Measurements from ENCODE around the gene DGKE.

Gene DGKE

GRCh38 chr17:56918916-56919315 is 85.0 kb downstream of the DGKE start:
- CTCF ChIA-PET: interaction anchor here (1.0 kb wide), 1 partner anchor 99 kb away, joined by 3 read pairs; no protein-coding TSS in a partner anchor
- TF ChIP-seq TRIM28 (IDR thresholded peaks at IDR 0.05; ENCODE audit: borderline replicate concordance, low read length) (no peak), EGR2 (tag by site-specific recombination; IDR thresholded peaks at IDR 0.05; ENCODE audit: low read depth) (no peak), CTCF (tag by site-specific recombination; IDR thresholded peaks at IDR 0.05) (no peak), ZBTB8A (tag by site-specific recombination; IDR thresholded peaks at IDR 0.05) (no peak), ZNF324 (tag by site-specific recombination; IDR thresholded peaks at IDR 0.05) (no peak), ZNF202 (tag by site-specific recombination; IDR thresholded peaks at IDR 0.05; ENCODE audit: borderline replicate concordance) (no peak), KLF10 (tag by site-specific recombination; IDR thresholded peaks at IDR 0.05) (no peak), ZNF544 (tag by site-specific recombination; IDR thresholded peaks at IDR 0.05) (no peak), KLF8 (tag by site-specific recombination; IDR thresholded peaks at IDR 0.05) (no peak), ZBTB49 (tag by site-specific recombination; IDR thresholded peaks at IDR 0.05; ENCODE audit: low read depth) (no peak), PATZ1 (tag by site-specific recombination; IDR thresholded peaks at IDR 0.05) (no peak), ZNF426 (tag by site-specific recombination; IDR thresholded peaks at IDR 0.05) (no peak), ZNF513 (tag by site-specific recombination; IDR thresholded peaks at IDR 0.05) (no peak), GLIS1 (tag by site-specific recombination; IDR thresholded peaks at IDR 0.05) (no peak), ZNF560 (tag by site-specific recombination; IDR thresholded peaks at IDR 0.05; ENCODE audit: borderline replicate concordance) (no peak)
- Histone ChIP-seq H3K27ac (ENCODE audit: extremely low read depth, low read depth, low read length) (no peak overlapping the region), H3K36me3 (ENCODE audit: control insufficient read depth in 2 of 2, insufficient read depth in 1 of 2, low read length in 2 of 2) (no peaks in the 10 kb centered on the region), H3K9me3 (ENCODE audit: control insufficient read depth, insufficient read depth, low read depth, low read length) (no peaks in the 10 kb centered on the region), H3K4me3 (ENCODE audit: low read depth, low read length) (no peak overlapping the region), H3K4me1 (ENCODE audit: control insufficient read depth, insufficient read depth, low read length) (peaks cover 4% of the 10 kb centered on the region; the same call in 1 of the 2 replicates)
- POLR2A ChIA-PET: no interaction called here

Measured in HEK293 (cell line).